Bone marrow (tissue), 2 donors: Measurements from ENCODE around the gene RAB11A.
A peak's percentile ranks its signal among the peaks of the same experiment; 100 is the strongest.
"Not testable (repeated sequence)": the region's sequence is repeated elsewhere in the genome, so short reads cannot be mapped to it uniquely, and the experiment has no call there.

Source experiments
- DNase-seq, 2 donors: peaks; one replicate each; lab custom pipeline; 2025; lab: John Stamatoyannopoulos, UW

The RAB11A gene

GRCh38 chr15:65845826-65846519 lies 23.3 kb upstream of the RAB11A start:
- no peak for DNase-seq

GRCh38 chr15:65847989-65848388 lies 21.3 kb upstream of the RAB11A start:
- DNase-seq: peak in 1 of 2 donors; percentile 15

- no peak for DNase-seq
Measured at GRCh38 chr15:65851981-65852380, 17.3 kb upstream of the RAB11A start.

GRCh38 chr15:65856821-65857455 lies 12.4 kb upstream of the RAB11A start:
- peak in 1 of 2 donors; percentile 33 for DNase-seq

GRCh38 chr15:65857718-65858402 lies 11.4 kb upstream of the RAB11A start:
- no peak for DNase-seq

- DNase-seq: peak in 1 of 2 donors; percentile 39
Measured at GRCh38 chr15:65862682-65863081, 6.6 kb upstream of the RAB11A start.

GRCh38 chr15:65863106-65863505 lies 6.2 kb upstream of the RAB11A start:
- DNase-seq: no peak

GRCh38 chr15:65867244-65867643 lies 2.0 kb upstream of the RAB11A start:
- no peak for DNase-seq

- DNase-seq: not testable (repeated sequence)
Measured at GRCh38 chr15:65867933-65868332, 1.4 kb upstream of the RAB11A start.

GRCh38 chr15:65868546-65869125 lies 655 bp upstream of the RAB11A start:
- no peak for DNase-seq

GRCh38 chr15:65869954-65870871 lies 922 bp downstream of the RAB11A start:
- no peak for DNase-seq

GRCh38 chr15:65870889-65871533 lies 1.7 kb downstream of the RAB11A start:
- no peak for DNase-seq

- not testable (repeated sequence) for DNase-seq
Measured at GRCh38 chr15:65871886-65872285, 2.6 kb downstream of the RAB11A start.

GRCh38 chr15:65872596-65872995 lies 3.3 kb downstream of the RAB11A start:
- not testable (repeated sequence) for DNase-seq

GRCh38 chr15:65873256-65873655 lies 4.0 kb downstream of the RAB11A start:
- no peak for DNase-seq

- no peak for DNase-seq
Measured at GRCh38 chr15:65875458-65875857, 6.2 kb downstream of the RAB11A start.

GRCh38 chr15:65877749-65878148 lies 8.5 kb downstream of the RAB11A start:
- DNase-seq: no peak

GRCh38 chr15:65881766-65882434 lies 12.6 kb downstream of the RAB11A start:
- DNase-seq: peak in 1 of 2 donors; percentile 70

GRCh38 chr15:65883571-65883970 lies 14.3 kb downstream of the RAB11A start:
- no peak for DNase-seq

GRCh38 chr15:65884511-65884910 lies 15.2 kb downstream of the RAB11A start:
- DNase-seq: no peak
